B cell (primary cell): ENCODE data around the gene LIG1. TPM values are rescaled to one million over a fixed set of nuclear protein-coding genes. Genes with fewer than 3 reads are reported as not detected.
"Not testable (repeated sequence)": the region's sequence is repeated elsewhere in the genome, so short reads cannot be mapped to it uniquely, and the experiment has no call there.

Experiments used
- ATAC-seq: fragments of 200-7000 bp; cut with Tn5 transposase; one replicate; pipeline ENCODE4 v1.10.0; 2021; ENCODE audit warnings: low read depth, mild to moderate bottlenecking, moderate number of reproducible peaks, moderate library complexity
- CTCF ChIA-PET: fragments of 350-600 bp; sonication (Branson Sonifier 250); formaldehyde crosslinking; loops from one replicate; lab custom pipeline; 2021; ENCODE audit warnings: antibody characterized with exemption, inconsistent platforms; lab: Charles Lee
- POLR2A ChIA-PET: fragments of 350-600 bp; sonication (Branson Sonifier 250); formaldehyde crosslinking; loops from one replicate; lab custom pipeline; 2021; ENCODE audit warnings: antibody characterized with exemption; lab: Charles Lee
- DNase-seq: peaks from one replicate; pipeline ENCODE4 v3.0.0; 2013
- H2AFZ ChIP-seq: 2 replicates; pipeline ENCODE4 v1.6.1; 2012; ENCODE audit warnings: mild to moderate bottlenecking, low read depth, low read length; ENCODE audit not compliant: insufficient read depth, poor library complexity, severe bottlenecking
- H3K27ac ChIP-seq, 2 donors: 1 replicate in 1 of 2; 2 replicates in 1 of 2; pipeline ENCODE4 v1.5.1; 2012 to 2013; ENCODE audit warnings: low read length in 2 of 2, mild to moderate bottlenecking in 2 of 2, moderate library complexity in 1 of 2
- H3K27me3 ChIP-seq, 4 experiments: fragments of 200-600 bp in 1 of 4; sonication (generic) in 1 of 4; replicated peaks in 1 of 4; 1 replicate in 2 of 4; 2 replicates in 2 of 4; pipeline versions ENCODE4 v1.6.1 to v1.7.0; 2013 to 2016; ENCODE audit warnings: low read length in 3 of 4, mild to moderate bottlenecking in 2 of 4, mixed read lengths in 1 of 4, moderate library complexity in 1 of 4; ENCODE audit not compliant: insufficient read depth in 4 of 4, control insufficient read depth in 3 of 4; ENCODE audit errors: control extremely low read depth in 1 of 4
- H3K36me3 ChIP-seq, 2 experiments: replicated peaks in 1 of 2; 1 replicate in 1 of 2; 2 replicates in 1 of 2; pipeline versions ENCODE4 v1.6.1 to v1.7.1; 2013; ENCODE audit warnings: low read length in 1 of 2; ENCODE audit not compliant: insufficient read depth in 2 of 2, control insufficient read depth in 1 of 2; ENCODE audit errors: control extremely low read depth in 1 of 2, extremely low read depth in 1 of 2
- H3K4me1 ChIP-seq, 2 donors: fragments of 200-600 bp in 1 of 2; sonication (generic) in 1 of 2; 1 replicate in 1 of 2; 2 replicates in 1 of 2; pipeline versions ENCODE4 v1.5.1 to v1.6.1; 2013 to 2017; ENCODE audit warnings: low read length in 2 of 2; ENCODE audit not compliant: control insufficient read depth in 2 of 2, insufficient read depth in 2 of 2
- H3K4me2 ChIP-seq: replicated peaks from 2 replicates; pipeline ENCODE3; 2012; ENCODE audit warnings: mild to moderate bottlenecking, low read depth, low read length; ENCODE audit not compliant: poor library complexity, severe bottlenecking
- H3K4me3 ChIP-seq, 5 experiments: fragments of 200-600 bp in 1 of 5; sonication (generic) in 1 of 5; 1 replicate in 3 of 5; 2 replicates in 2 of 5; pipeline versions ENCODE4 v1.5.1 to v1.7.0; 2011 to 2016; ENCODE audit warnings: low read length in 4 of 5, mild to moderate bottlenecking in 4 of 5, low read depth in 2 of 5, control low read depth in 1 of 5, moderate library complexity in 1 of 5; ENCODE audit not compliant: insufficient read depth in 1 of 5; ENCODE audit errors: control extremely low read depth in 1 of 5, extremely low read depth in 1 of 5
- H3K79me2 ChIP-seq: fragments of 200-600 bp; sonication (generic); one replicate; pipeline ENCODE4 v1.6.0; 2016; ENCODE audit warnings: low read length; ENCODE audit not compliant: control insufficient read depth, insufficient read depth
- H3K9ac ChIP-seq: fragments of 200-600 bp; sonication (generic); 2 replicates; pipeline ENCODE4 v1.6.1; 2017; ENCODE audit warnings: mild to moderate bottlenecking, low read length, moderate library complexity
- H3K9me3 ChIP-seq, 3 donors: one replicate each; pipeline versions ENCODE4 v1.6.1 to v1.7.1; 2013; ENCODE audit warnings: low read length in 2 of 3; ENCODE audit not compliant: control insufficient read depth in 2 of 3, insufficient read depth in 1 of 3; ENCODE audit errors: control extremely low read depth in 1 of 3
- H4K20me1 ChIP-seq: 2 replicates; pipeline ENCODE4 v1.6.0; 2012; ENCODE audit warnings: mild to moderate bottlenecking, low read length; ENCODE audit not compliant: insufficient read depth, control insufficient read depth, poor library complexity, severe bottlenecking
- H3K27ac Mint-ChIP-seq: one replicate; pipeline ENCODE4 v1.8.0; 2021; ENCODE audit warnings: mixed read lengths
- H3K27me3 Mint-ChIP-seq: one replicate; pipeline ENCODE4 v1.8.0; 2021; ENCODE audit warnings: mixed read lengths
- H3K4me1 Mint-ChIP-seq: one replicate; pipeline ENCODE4 v1.8.0; 2021; ENCODE audit warnings: mixed read lengths
- H3K4me3 Mint-ChIP-seq: one replicate; pipeline ENCODE4 v1.8.0; 2021; ENCODE audit warnings: mixed read lengths
- H3K9me3 Mint-ChIP-seq: one replicate; pipeline ENCODE4 v1.8.0; 2022; ENCODE audit warnings: mixed read lengths; ENCODE audit not compliant: insufficient read depth
- EZH2 ChIP-seq: IDR thresholded peaks from 2 replicates; pipeline ENCODE4 v1.6.1; 2012; ENCODE audit warnings: borderline replicate concordance, low read depth, mild to moderate bottlenecking, moderate library complexity, low read length; ENCODE audit not compliant: insufficient read depth, poor library complexity, severe bottlenecking
- WGBS: methylation state at CpG from one replicate; pipeline ENCODE4 v1.1.5; 2013; ENCODE audit warnings: missing lambda C conversion rate; ENCODE audit not compliant: insufficient coverage; 5-methylcytosine and 5-hydroxymethylcytosine counted together
- intact Hi-C: fragments of 100-400 bp; cut with micrococcal nuclease; formaldehyde crosslinking; loops from one replicate; pipeline ENCODE4 v1.10.0; 2022
- polyA plus RNA-seq: library from polyadenylated mRNA; depleted of rRNA; stranded (reverse); fragments of >200 nt; gene quantifications from 2 replicates; pipeline ENCODE4 v1.2.3, GENCODE V29; 2012
- total RNA-seq, 2 donors: library from RNA; stranded (reverse); fragments of 120-200 nt in 1 of 2; gene quantifications; 1 replicate in 1 of 2; 2 replicates in 1 of 2; pipeline versions ENCODE4 v1.2.3 to v1.2.4, GENCODE V29; 2013 to 2022
- TF ChIP-seq, protein P1 (sequence below): fragments of 200-600 bp; IDR thresholded peaks from one replicate; pipeline ENCODE4 v1.8.0; 2022; ENCODE audit warnings: antibody characterized with exemption, mild to moderate bottlenecking

LIG1 gene
- total and polyA plus RNA-seq, 2 donors (not counting 1 experiment from before 2014, with no cell fraction given), result 97.5 to 111 TPM

DNA sequence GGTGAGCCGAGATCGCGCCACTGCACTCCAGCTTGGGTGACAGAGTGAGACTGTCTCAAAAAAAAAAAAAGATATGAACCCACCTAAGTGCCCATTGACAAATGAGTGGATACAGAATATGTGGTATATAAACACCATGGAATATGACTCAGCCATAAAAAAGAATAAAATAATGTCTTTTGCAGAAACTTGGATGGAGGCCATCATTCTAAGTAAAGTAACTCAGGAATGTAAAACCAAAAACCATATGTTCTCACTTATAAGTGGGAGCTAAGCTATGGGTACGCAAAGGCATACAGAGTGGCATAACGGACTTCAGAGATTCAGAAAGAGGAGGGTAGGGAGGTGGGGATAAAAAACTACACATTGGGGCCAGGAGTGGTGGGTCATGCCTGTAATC lies 89.0 kb downstream of the LIG1 start:
- intact Hi-C loops, result no loop called here
- H3K4me1 Mint-ChIP-seq, result no peaks in the 10 kb centered on the region

DNA sequence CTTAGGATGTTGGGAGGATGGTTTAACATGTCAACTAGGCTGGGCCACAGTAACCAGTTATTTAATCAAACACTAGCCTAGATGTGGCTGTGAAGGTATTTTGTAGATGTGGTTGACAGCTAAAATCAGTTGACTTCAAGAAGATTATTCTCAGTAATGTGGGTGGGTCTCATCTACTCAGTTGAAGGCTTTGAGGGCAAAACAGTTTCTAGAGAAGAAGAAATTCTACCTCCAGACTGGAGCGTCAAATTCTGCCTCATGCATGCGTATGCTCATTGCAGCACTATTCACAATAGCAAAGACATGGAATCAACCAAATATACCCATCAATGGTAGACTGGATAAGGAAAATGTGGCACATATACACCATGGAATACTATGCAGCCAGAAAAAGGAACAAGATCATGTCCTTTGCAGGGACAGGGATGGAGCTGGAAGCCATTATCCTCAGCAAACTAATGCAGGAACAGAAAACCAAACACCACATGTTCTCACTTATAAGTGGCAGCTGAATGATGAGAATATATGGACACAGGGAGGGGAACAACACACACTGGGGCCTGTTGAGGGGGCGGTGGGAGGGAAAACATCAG lies 99.9 kb downstream of the LIG1 start:
- H2AFZ ChIP-seq, H3K36me3 ChIP-seq, H3K27ac Mint-ChIP-seq, H3K4me2 ChIP-seq, H3K79me2 ChIP-seq, POLR2A ChIA-PET, H3K4me1 Mint-ChIP-seq, H3K4me3 ChIP-seq, H3K9me3 Mint-ChIP-seq, H3K9ac ChIP-seq, DNase-seq, H3K4me1 ChIP-seq, ATAC-seq, intact Hi-C loops, CTCF ChIA-PET, H3K9me3 ChIP-seq, H3K27me3 ChIP-seq, H4K20me1 ChIP-seq, H3K27me3 Mint-ChIP-seq, H3K27ac ChIP-seq, H3K4me3 Mint-ChIP-seq: not testable (repeated sequence)
- WGBS, result 100% methylated on average over 1 of the region's 3 CpGs

More for the DNA sequence above, 89.0 kb downstream of the LIG1 start:
- TF ChIP-seq, protein P1, sequence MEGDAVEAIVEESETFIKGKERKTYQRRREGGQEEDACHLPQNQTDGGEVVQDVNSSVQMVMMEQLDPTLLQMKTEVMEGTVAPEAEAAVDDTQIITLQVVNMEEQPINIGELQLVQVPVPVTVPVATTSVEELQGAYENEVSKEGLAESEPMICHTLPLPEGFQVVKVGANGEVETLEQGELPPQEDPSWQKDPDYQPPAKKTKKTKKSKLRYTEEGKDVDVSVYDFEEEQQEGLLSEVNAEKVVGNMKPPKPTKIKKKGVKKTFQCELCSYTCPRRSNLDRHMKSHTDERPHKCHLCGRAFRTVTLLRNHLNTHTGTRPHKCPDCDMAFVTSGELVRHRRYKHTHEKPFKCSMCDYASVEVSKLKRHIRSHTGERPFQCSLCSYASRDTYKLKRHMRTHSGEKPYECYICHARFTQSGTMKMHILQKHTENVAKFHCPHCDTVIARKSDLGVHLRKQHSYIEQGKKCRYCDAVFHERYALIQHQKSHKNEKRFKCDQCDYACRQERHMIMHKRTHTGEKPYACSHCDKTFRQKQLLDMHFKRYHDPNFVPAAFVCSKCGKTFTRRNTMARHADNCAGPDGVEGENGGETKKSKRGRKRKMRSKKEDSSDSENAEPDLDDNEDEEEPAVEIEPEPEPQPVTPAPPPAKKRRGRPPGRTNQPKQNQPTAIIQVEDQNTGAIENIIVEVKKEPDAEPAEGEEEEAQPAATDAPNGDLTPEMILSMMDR, result no peak
- no peak for TF ChIP-seq EZH2
- no peaks in the 10 kb centered on the region for H3K79me2 ChIP-seq
- H3K27ac ChIP-seq, result no peak overlapping the region
- Mint-ChIP-seq H3K9me3 (no peaks in the 10 kb centered on the region), H3K27ac (no peak overlapping the region), H3K27me3 (peaks cover 11% of the 10 kb centered on the region), H3K4me3 (no peak overlapping the region)
- ChIA-PET POLR2A (no interaction called here), CTCF (no interaction called here)
- no peak overlapping the region for H2AFZ ChIP-seq
- H3K36me3 ChIP-seq, result no peaks in the 10 kb centered on the region
- WGBS, result 100% methylated on average over 1 of the region's 5 CpGs
- no peak for DNase-seq
- H3K4me2 ChIP-seq, result no peak overlapping the region
- H3K9ac ChIP-seq, result no peak overlapping the region
- H3K27me3 ChIP-seq, result no peaks in the 10 kb centered on the region
- no peaks in the 10 kb centered on the region for H3K4me1 ChIP-seq
- ATAC-seq, result no peak
- no peaks in the 10 kb centered on the region for H4K20me1 ChIP-seq
- H3K9me3 ChIP-seq, result no peaks in the 10 kb centered on the region
- no peak overlapping the region for H3K4me3 ChIP-seq
